ENCODE results near the gene DUSP14. TPM values are rescaled to one million over a fixed set of nuclear protein-coding genes. Genes with fewer than 3 reads are reported as not detected.

The DUSP14 gene
- polyA plus RNA-seq, 1 of the 3 experiments (the other 2 are of a cell fraction), result 85.8 TPM

- no peak for TF ChIP-seq USF2 (IDR thresholded peaks at IDR 0.05; ENCODE audit: borderline replicate concordance, low read depth, low read length)
- TF ChIP-seq RFX5 (IDR thresholded peaks at IDR 0.05; ENCODE audit: low read length), result no peak
- TF ChIP-seq, protein P1, sequence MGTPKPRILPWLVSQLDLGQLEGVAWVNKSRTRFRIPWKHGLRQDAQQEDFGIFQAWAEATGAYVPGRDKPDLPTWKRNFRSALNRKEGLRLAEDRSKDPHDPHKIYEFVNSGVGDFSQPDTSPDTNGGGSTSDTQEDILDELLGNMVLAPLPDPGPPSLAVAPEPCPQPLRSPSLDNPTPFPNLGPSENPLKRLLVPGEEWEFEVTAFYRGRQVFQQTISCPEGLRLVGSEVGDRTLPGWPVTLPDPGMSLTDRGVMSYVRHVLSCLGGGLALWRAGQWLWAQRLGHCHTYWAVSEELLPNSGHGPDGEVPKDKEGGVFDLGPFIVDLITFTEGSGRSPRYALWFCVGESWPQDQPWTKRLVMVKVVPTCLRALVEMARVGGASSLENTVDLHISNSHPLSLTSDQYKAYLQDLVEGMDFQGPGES (IDR thresholded peaks at IDR 0.05; ENCODE audit: low read depth, low read length), result no peak
- TF ChIP-seq CTCF (IDR thresholded peaks at IDR 0.05), result no peak
- TF ChIP-seq TAF1 (IDR thresholded peaks at IDR 0.05; ENCODE audit: borderline replicate concordance, low read depth, low read length), result no peak
- no peak for TF ChIP-seq NRF1 (IDR thresholded peaks at IDR 0.05; ENCODE audit: low read depth, low read length)
- no peak for TF ChIP-seq JUND (IDR thresholded peaks at IDR 0.05)
- TF ChIP-seq USF1 (IDR thresholded peaks at IDR 0.05; ENCODE audit: borderline replicate concordance, low read depth), result no peak
These were observed 46.2 kb downstream of the DUSP14 start (continued) for GRCh38 chr17:37535906-37536305.

DNA sequence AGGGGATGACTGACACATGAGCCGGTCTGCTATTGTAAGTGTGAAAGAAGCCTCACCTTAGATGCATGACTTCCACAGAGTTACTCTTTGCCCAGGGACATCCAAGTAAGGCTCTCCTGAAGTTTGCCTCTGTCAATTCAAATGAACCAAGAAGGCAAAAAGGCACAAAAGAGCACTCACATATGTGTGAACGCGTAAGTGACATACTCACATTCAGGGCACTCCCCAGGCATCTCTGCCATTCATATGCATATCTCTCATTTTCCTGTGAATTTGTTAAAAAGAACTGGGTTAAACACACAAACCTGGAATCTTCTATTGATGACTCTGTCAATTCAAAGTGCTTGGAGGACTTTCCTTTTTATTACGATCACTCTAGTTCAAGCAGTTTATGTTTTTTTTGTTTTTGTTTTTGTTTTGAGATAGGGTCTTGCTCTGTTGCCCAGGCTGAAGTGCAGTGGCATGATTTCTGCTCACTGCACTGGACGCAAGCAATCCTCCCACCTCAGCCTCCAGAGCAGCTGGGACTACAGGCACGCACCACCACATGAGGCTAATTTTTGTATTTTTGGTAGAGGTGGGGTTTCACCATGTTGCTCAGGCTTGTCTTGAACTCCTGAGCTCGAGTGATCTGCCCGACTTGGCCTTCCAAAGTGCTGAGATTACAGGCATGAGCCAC lies 49.4 kb downstream of the DUSP14 start:
- peaks cover 5% of the 10 kb centered on the region; the same call in 1 of the 2 replicates for H3K79me2 ChIP-seq (ENCODE audit: insufficient read depth)
- no peak overlapping the region for H3K4me2 ChIP-seq
- H3K27me3 ChIP-seq (ENCODE audit: insufficient read depth), result no peaks in the 10 kb centered on the region
- H4K20me1 ChIP-seq (ENCODE audit: insufficient read depth), result no peaks in the 10 kb centered on the region
- over 99% methylated on average over 8 of the region's 8 CpGs for WGBS (ENCODE audit: low lambda C conversion rate)
- H3K4me3 ChIP-seq (ENCODE audit: low read depth in 2 of 2, low read length in 1 of 2), result no peak overlapping the region
- ChIA-PET CTCF (interaction anchor here (0.7 to 1.6 kb wide), 3 partner anchors 12 to 277 kb away, joined by 3 to 7 read pairs (median 3); no protein-coding TSS in a partner anchor), POLR2A (no interaction called here)
- no peak for DNase-seq
- H3K9me2 ChIP-seq, result no peaks in the 10 kb centered on the region
- H2AFZ ChIP-seq (ENCODE audit: low read depth), result no peak overlapping the region
- H3K4me1 ChIP-seq (ENCODE audit: control insufficient read depth in 1 of 2, insufficient read depth in 2 of 2, low read depth in 1 of 2, low read length in 1 of 2), result no peaks in the 10 kb centered on the region
- H3K36me3 ChIP-seq (replicated peaks in 1 of 2; ENCODE audit: control insufficient read depth in 1 of 2, insufficient read depth in 2 of 2, low read length in 1 of 2), result peaks cover 78 to 81% of the 10 kb centered on the region in 2 experiments
- H3F3A ChIP-seq (replicated peaks; ENCODE audit: insufficient read depth), result no peaks in the 10 kb centered on the region
- no peak overlapping the region for H3K27ac ChIP-seq (ENCODE audit: low read depth in 2 of 2, low read length in 1 of 2)
- no peaks in the 10 kb centered on the region for H3K9me3 ChIP-seq
- TF ChIP-seq GABPA (IDR thresholded peaks at IDR 0.05; ENCODE audit: low read depth) (no peak), NRF1 (IDR thresholded peaks at IDR 0.05; ENCODE audit: low read depth, low read length) (no peak), TCF12 (IDR thresholded peaks at IDR 0.05) (no peak), USF2 (IDR thresholded peaks at IDR 0.05; ENCODE audit: borderline replicate concordance, low read depth, low read length) (no peak), EP300 (IDR thresholded peaks at IDR 0.05; ENCODE audit: borderline replicate concordance in 1 of 2, low read depth in 1 of 2, low read length in 1 of 2) (no peak), TEAD4 (IDR thresholded peaks at IDR 0.05; ENCODE audit: borderline replicate concordance, insufficient read depth) (no peak), NFIC (IDR thresholded peaks at IDR 0.05; ENCODE audit: borderline replicate concordance) (no peak), RXRA (IDR thresholded peaks at IDR 0.05; ENCODE audit: borderline replicate concordance, low read depth) (no peak), POLR2AphosphoS5 (IDR thresholded peaks at IDR 0.05; ENCODE audit: low read depth, low read length) (no peak), FOXJ3 (CRISPR knock-in tag; IDR thresholded peaks at IDR 0.05) (no peak), RCOR1 (IDR thresholded peaks at IDR 0.05; ENCODE audit: low read length) (no peak), CHD2 (IDR thresholded peaks at IDR 0.05; ENCODE audit: low read length, partially characterized antibody) (no peak), MAX (IDR thresholded peaks at IDR 0.05; ENCODE audit: low read depth) (no peak)
- no peak overlapping the region for H3K9ac ChIP-seq
